Progenitor cell of endocrine pancreas (in vitro differentiated cells): Measurements from ENCODE around the gene LRRC66. TPM values are rescaled to one million over a fixed set of nuclear protein-coding genes. Genes with fewer than 3 reads are reported as not detected.

Source experiments
- DNase-seq: peaks from one replicate; pipeline ENCODE4 v3.0.0; 2021; ENCODE audit warnings: low spot score; ENCODE audit not compliant: unreplicated experiment
- H3K27ac Mint-ChIP-seq: 2 replicates; pipeline ENCODE4 v1.8.0; 2021; ENCODE audit warnings: mild to moderate bottlenecking, moderate library complexity, mixed read lengths
- H3K27me3 Mint-ChIP-seq: 2 replicates; pipeline ENCODE4 v1.8.0; 2021; ENCODE audit warnings: mixed read lengths
- H3K36me3 Mint-ChIP-seq: 2 replicates; pipeline ENCODE4 v1.8.0; 2022; ENCODE audit warnings: mixed read lengths; ENCODE audit not compliant: insufficient read depth
- H3K4me1 Mint-ChIP-seq: 2 replicates; pipeline ENCODE4 v1.8.0; 2021; ENCODE audit warnings: low read depth, mixed read lengths
- H3K4me3 Mint-ChIP-seq: 2 replicates; pipeline ENCODE4 v1.8.0; 2021; ENCODE audit warnings: low read depth, mild to moderate bottlenecking, moderate library complexity, mixed read lengths
- H3K9me3 Mint-ChIP-seq: 2 replicates; pipeline ENCODE4 v1.8.0; 2021; ENCODE audit warnings: low read depth, mixed read lengths
- total RNA-seq: library from RNA; stranded (reverse); gene quantifications from 2 replicates; pipeline ENCODE4 v1.2.1, GENCODE V29; 2021
- TF ChIP-seq, protein P1 (sequence below): fragments of 200-600 bp; sonication (generic); IDR thresholded peaks from one replicate; pipeline ENCODE4 v1.5.0; 2021; ENCODE audit warnings: antibody characterized with exemption, mild to moderate bottlenecking; ENCODE audit not compliant: unreplicated experiment

LRRC66 gene
- total RNA-seq, 1 donor from 2014 or later = 0.38 TPM

DNA sequence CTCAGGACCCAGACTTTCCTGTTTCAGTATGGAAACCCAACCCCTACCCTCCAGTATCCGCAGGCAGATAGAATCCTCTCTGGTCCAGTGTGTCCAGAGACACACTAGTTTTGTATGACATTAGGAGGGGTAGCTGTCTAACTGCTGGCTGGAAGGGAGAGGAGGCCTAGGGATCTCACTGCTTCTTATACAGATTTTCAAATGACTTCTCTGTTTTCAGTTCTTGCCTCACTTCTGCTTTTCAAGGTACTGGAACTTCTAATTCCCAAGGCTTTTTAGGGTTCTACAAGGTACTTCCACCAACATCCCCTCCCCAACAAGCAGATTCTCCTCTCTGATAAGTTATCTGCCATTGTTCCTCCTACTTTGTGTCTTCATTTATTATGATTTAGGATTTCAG lies 11.8 kb upstream of the LRRC66 start:
- no peak for DNase-seq
- Mint-ChIP-seq H3K27me3 (no peaks in the 10 kb centered on the region), H3K9me3 (no peaks in the 10 kb centered on the region), H3K36me3 (peaks cover 19% of the 10 kb centered on the region), H3K4me3 (no peak overlapping the region), H3K4me1 (peaks cover 19% of the 10 kb centered on the region), H3K27ac (no peak overlapping the region)
- TF ChIP-seq, protein P1, sequence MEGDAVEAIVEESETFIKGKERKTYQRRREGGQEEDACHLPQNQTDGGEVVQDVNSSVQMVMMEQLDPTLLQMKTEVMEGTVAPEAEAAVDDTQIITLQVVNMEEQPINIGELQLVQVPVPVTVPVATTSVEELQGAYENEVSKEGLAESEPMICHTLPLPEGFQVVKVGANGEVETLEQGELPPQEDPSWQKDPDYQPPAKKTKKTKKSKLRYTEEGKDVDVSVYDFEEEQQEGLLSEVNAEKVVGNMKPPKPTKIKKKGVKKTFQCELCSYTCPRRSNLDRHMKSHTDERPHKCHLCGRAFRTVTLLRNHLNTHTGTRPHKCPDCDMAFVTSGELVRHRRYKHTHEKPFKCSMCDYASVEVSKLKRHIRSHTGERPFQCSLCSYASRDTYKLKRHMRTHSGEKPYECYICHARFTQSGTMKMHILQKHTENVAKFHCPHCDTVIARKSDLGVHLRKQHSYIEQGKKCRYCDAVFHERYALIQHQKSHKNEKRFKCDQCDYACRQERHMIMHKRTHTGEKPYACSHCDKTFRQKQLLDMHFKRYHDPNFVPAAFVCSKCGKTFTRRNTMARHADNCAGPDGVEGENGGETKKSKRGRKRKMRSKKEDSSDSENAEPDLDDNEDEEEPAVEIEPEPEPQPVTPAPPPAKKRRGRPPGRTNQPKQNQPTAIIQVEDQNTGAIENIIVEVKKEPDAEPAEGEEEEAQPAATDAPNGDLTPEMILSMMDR = no peak

DNA sequence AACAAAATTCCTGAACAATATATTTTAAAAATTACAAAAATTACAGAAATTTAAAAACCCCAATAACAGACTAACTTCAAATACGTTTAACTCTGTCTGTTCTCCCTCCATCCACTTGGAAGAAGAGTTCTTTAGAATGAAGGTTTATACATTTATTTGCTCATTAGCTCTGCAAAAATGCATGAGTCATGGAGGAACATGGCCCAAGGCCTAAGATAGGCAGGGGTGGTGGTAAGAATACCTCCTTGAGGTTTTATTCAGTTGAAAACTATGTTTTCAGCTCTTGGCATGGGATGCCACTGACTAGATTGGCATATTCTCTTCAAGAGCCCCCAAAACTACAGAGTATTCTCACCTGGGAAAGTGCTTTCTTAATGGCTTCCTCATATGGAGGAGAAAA lies 8.8 kb upstream of the LRRC66 start:
- no peak overlapping the region for H3K27ac Mint-ChIP-seq
- H3K4me1 Mint-ChIP-seq = no peaks in the 10 kb centered on the region
- no peak for DNase-seq
- H3K4me3 Mint-ChIP-seq = no peak overlapping the region
- no peaks in the 10 kb centered on the region for H3K27me3 Mint-ChIP-seq
- H3K9me3 Mint-ChIP-seq = no peaks in the 10 kb centered on the region
- TF ChIP-seq, protein P1 = no peak
- H3K36me3 Mint-ChIP-seq = peaks cover 32% of the 10 kb centered on the region

DNA sequence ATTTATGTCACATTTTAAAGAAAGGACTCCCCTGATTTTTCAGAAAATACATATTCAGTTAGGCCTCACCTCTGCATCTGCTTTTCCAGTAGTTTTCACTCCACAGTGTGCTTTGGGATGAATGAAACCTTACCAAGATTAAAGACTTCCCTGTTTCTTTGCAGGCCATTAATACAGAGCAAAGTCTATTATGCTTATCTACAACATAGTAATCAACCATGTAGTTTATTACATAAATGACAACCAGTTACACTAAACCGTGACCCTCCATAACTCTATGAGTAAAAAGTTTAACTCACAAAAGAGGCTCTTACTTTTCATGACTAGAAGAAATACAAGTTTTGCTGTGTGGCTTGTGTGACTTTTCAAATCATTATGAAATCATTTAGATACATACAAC lies 2.3 kb downstream of the LRRC66 start:
- no peak overlapping the region for H3K27ac Mint-ChIP-seq
- no peak for DNase-seq
- H3K27me3 Mint-ChIP-seq = no peaks in the 10 kb centered on the region
- no peaks in the 10 kb centered on the region for H3K9me3 Mint-ChIP-seq
- H3K36me3 Mint-ChIP-seq = peaks cover 3% of the 10 kb centered on the region
- H3K4me3 Mint-ChIP-seq = no peak overlapping the region
- H3K4me1 Mint-ChIP-seq = peaks cover 6% of the 10 kb centered on the region
- TF ChIP-seq, protein P1 = no peak

DNA sequence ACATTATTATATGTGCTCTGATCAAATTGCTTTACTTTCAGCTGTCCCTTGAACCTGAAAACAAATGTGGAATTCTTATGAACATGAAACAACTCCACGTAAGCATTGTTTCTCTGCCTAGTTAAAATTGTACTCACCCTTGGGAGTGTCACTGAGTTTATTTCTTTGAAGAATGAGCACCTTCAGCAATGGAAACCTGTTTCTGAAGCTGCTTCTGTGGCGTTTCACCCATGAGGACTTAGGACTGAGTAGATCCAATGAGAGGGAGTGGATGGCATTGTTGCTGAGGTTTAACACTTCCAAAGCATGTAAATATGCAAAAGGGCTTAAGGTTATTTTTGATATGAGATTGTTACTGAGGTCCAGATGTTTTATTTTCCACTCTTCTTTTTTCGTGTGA lies 3.2 kb downstream of the LRRC66 start:
- Mint-ChIP-seq H3K27ac (no peak overlapping the region), H3K9me3 (no peaks in the 10 kb centered on the region), H3K36me3 (peaks cover 3% of the 10 kb centered on the region), H3K4me1 (peaks cover 6% of the 10 kb centered on the region), H3K4me3 (no peak overlapping the region), H3K27me3 (no peaks in the 10 kb centered on the region)
- TF ChIP-seq, protein P1 = no peak
- DNase-seq = no peak

DNA sequence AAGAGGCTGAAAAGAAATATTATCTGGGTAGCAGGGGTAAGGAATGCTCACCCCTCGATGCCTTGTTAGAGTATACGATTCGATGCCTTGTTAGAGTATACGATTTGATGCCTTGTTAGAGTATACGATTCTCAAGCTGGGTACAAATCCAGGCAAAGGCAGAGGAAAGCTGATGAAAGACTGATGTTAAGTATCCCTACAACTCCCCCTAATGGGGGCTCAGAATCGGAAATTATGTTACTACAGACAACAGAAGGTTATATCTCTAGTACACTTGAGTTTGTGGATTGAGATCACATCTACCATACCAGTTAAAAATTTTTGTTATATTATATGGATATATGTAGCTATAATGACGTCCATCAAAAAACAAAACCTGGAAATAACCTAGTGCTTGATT lies 4.8 kb downstream of the LRRC66 start:
- Mint-ChIP-seq H3K27ac (no peak overlapping the region), H3K36me3 (no peaks in the 10 kb centered on the region)

More for the DNA sequence above, 4.8 kb downstream of the LRRC66 start:
- Mint-ChIP-seq H3K4me3 (no peak overlapping the region), H3K9me3 (no peaks in the 10 kb centered on the region), H3K27me3 (no peaks in the 10 kb centered on the region), H3K4me1 (peaks cover 6% of the 10 kb centered on the region)
- TF ChIP-seq, protein P1 = peak; percentile 9
- DNase-seq = no peak
